PC-3 (cell line): Measurements from ENCODE around the gene DHRS4L2.

Source experiments
- CTCF ChIP-seq: fragments of 300-600 bp; sonication (generic); conservative IDR thresholded peaks from 2 replicates; pipeline ENCODE4 v1.5.1; 2017; ENCODE audit warnings: antibody characterized with exemption, low read depth, mild to moderate bottlenecking, low read length
- EZH2 ChIP-seq: fragments of 300-600 bp; sonication (generic); IDR thresholded peaks from one replicate; pipeline ENCODE4 v1.6.1; 2017; ENCODE audit warnings: antibody characterized with exemption, mild to moderate bottlenecking, low read length; ENCODE audit not compliant: unreplicated experiment

DNA sequence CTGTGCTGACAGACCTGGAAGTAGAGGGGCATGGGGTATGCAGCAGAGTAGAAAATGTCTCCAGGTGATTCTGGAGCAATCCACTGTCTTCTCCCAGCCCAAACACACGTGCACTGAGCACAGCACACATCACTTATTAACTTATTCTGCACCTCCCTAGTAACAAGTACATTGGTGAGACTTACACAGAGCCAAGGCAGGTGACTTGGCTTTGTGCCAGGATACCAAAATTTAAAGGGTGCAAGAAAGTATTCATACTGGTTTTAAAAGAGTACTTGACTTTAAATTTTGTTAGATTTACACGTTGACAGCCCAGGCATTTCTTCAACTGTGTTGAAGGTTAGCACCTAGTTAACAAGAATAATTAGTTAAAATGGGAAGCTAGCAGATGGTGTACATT is 52.0 kb downstream of the DHRS4L2 start:
- TF ChIP-seq CTCF (no peak), EZH2 (no peak)
